Measurements from ENCODE around the gene KRTAP4-8.

KRTAP4-8 gene

GRCh38 chr17:41048441-41048840 is 49.5 kb downstream of the KRTAP4-8 start:
- no peak for TF ChIP-seq CTCF (IDR thresholded peaks at IDR 0.05)

More at GRCh38 chr17:41048441-41048840, 49.5 kb downstream of the KRTAP4-8 start:
- Histone ChIP-seq H2AFZ (no peak overlapping the region), H3K4me2 (ENCODE audit: low read length) (no peak overlapping the region), H3K9ac (no peak overlapping the region), H3K36me3 (ENCODE audit: control insufficient read depth, insufficient read depth, low read length) (no peaks in the 10 kb centered on the region), H3K4me3 (ENCODE audit: low read depth, low read length) (no peak overlapping the region), H3K79me2 (no peaks in the 10 kb centered on the region), H3K27ac (no peak overlapping the region), H3K9me3 (ENCODE audit: control insufficient read depth, low read length) (no peaks in the 10 kb centered on the region), H3K4me1 (no peaks in the 10 kb centered on the region), H3K27me3 (ENCODE audit: control insufficient read depth, insufficient read depth, low read length) (peaks cover 4% of the 10 kb centered on the region)

Measured in parathyroid adenoma (tissue), 2 donors.